Measurements from ENCODE around the gene NCK1.

Gene NCK1

DNA sequence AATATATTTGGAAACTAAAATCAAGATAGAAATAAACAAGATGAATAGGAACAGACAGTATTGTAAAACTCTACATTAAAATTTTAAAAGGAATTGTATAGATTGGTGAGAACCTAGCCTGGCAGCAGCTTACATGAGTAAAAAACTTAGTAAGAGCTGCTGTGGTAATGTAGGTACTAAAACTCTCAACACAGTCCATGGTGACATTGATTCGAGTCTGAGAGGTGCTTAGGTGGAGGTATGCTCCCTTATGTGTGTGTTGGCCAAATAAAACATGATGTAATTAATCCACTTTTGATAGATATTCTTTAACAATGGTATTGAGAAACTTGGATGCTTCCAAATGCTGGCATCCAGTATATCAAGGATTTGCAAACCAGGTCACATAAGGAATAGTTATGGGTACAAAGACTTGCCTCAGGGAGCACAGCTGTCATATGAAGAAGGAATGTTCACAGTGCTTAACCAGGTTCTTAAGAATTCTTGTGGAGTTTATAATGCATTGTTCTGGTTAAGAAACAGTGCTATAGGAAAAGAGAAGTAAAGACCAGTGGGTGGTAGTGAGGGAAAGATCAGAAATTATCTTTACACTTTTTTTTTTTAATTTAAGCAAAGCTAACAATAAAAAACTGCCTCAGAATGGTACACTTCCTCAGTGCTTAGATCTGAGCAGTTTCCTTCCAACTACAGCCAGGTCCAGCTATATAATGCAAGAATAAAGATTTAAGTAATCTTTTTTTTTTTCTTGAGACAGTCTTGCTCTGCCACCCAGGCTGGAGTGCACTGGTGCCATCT is 71.2 kb downstream of the NCK1 start:
- in situ Hi-C loops (cut with MboI; ENCODE audit: low pct_unique_long_range_greater_than_20kb, low sequenced_read_pairs), result no loop called here
- DNase-seq, result no peak

DNA sequence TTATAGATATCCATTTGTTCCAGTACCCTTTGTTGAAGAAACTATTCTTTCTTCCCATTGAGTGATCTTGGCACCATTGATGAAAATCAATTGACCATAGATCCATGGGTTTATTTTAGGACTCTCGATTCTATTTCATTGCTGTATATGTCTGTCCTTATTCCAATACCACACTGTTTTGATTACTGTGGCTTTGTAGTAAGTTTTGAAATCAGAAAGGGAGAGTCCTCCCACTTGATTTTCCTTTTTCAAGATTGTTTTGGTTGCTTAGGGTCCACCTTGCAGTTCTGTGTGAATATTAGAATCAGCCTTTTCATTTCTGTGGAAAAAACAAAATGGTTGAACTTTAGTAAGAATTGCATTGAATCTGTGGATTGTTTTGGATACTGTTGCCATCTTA is 75.2 kb downstream of the NCK1 start:
- DNase-seq, result no peak
- in situ Hi-C loops (cut with MboI; ENCODE audit: low pct_unique_long_range_greater_than_20kb, low sequenced_read_pairs), result no loop called here

DNA sequence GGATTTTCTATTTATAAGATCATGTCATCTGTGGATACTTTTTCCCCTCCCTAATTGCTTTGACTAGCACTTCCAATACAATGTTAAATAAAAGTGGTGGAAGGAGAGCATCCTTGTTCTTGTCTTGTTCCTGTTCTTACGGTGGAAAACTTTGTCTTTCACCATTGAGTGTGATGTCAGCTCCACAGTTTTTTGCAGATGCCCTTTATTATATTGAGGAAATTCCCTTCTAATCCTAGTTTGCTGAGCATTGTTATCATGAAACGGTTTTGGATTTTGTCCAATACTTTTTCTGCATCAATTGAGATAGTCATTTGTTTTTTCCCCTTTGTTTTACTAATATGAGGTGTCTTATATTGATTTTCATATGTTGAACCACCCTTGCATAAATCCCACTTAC is 75.8 kb downstream of the NCK1 start:
- in situ Hi-C loops (cut with MboI; ENCODE audit: low pct_unique_long_range_greater_than_20kb, low sequenced_read_pairs), result no loop called here
- no peak for DNase-seq

DNA sequence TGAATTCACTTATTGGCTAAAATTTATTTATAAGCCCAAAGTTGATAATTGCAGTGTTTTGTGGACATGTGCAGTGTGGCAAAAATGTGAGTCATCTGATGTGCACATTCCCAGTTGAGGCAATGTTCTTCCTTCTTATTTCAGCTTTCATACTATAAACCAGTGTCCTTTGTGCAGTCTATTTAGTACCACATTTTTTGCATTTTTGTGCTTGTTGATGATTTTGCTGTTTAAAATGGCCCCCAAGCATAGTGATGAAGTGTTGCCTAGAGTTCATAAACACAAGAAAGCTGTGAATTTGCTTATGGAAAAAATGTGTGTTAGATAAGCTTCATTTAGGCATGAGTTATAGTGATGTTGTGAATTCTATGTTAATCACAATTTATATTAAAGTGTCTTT is 76.3 kb downstream of the NCK1 start:
- in situ Hi-C loops (cut with MboI; ENCODE audit: low pct_unique_long_range_greater_than_20kb, low sequenced_read_pairs), result no loop called here
- DNase-seq, result no peak

- DNase-seq, result no peak
- in situ Hi-C loops (cut with MboI; ENCODE audit: low pct_unique_long_range_greater_than_20kb, low sequenced_read_pairs), result no loop called here
Observed at GRCh38 chr3:136939489-136939888, 77.5 kb downstream of the NCK1 start.

DNA sequence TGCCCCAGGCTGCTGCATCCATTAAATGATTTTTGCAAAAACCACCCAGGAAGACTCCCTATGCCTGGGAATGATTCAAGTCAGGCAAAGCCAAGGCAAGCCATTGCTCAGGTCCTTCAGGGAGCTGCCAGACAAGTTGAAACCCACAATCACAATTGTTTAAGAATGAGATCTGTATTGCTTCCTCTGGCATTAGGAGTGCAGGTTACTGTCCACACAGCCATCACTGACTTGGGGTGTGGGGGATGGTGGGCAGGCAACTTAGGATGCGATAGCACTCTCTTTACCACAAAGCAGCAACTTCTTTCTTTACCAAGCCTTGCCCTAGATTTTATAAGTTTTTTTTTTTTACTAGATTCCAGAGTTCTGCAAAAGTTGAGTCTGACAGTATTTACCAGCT is 80.8 kb downstream of the NCK1 start:
- no peak for DNase-seq
- in situ Hi-C loops (cut with MboI; ENCODE audit: low pct_unique_long_range_greater_than_20kb, low sequenced_read_pairs), result no loop called here

DNA sequence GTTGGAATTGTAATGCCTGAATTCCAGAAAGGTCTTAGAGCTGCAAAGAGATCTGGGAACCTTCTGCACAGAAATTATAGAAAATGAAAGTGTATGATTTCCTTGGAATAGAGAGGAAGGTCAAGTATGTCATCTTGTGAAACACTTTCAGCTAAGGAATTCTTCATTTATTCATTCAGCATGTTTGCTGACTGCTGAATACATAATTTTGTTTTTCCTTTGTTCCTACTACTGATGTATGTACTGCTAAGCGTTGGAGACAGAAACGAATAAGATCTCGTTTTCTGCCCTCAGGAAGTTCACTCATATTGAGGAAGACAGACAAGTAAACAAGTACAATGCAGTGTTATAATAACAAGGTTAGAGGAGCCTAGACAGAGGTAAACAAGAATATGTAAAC is 81.4 kb downstream of the NCK1 start:
- in situ Hi-C loops (cut with MboI; ENCODE audit: low pct_unique_long_range_greater_than_20kb, low sequenced_read_pairs), result no loop called here
- DNase-seq, result no peak

DNA sequence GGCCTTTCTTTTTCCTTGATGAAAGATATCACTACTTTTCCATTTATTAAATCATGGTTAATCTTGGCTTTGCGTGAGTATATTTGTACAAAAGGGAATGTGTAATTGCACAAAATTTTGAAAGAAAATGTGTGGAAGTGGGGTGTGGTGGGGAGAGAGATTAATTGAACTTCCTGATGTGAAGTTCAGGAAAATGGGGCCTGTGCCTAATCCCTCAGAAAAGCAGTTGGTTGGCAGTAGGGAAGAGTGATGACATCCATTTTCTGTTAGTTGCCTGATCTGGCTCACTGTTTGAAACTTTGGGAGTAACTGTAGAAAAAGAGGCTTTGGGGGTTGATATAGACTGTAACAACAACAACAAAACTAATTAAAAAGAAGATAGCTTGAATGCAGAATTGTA is 85.0 kb downstream of the NCK1 start:
- DNase-seq, result no peak
- in situ Hi-C loops (cut with MboI; ENCODE audit: low pct_unique_long_range_greater_than_20kb, low sequenced_read_pairs), result no loop called here

DNA sequence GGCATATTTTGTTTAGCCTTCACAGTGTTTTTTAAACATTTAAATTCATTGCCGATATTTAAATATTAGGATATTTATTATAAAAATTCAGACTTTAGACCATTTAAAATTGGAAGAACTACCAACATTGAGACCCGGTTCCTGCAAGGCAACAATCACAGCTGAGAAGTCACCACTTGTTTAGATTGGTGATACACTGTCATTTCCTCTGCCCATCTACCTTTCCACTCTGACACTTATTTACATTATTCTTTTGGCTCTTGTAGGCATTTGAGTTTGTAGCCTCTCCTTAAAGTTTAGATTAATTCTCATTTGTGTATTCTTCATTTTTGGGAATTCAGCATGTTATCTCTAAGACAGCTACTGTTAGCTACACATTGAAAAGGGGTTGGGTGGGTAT is 85.5 kb downstream of the NCK1 start:
- in situ Hi-C loops (cut with MboI; ENCODE audit: low pct_unique_long_range_greater_than_20kb, low sequenced_read_pairs), result no loop called here
- no peak for DNase-seq

GRCh38 chr3:136949146-136949545 is 87.1 kb downstream of the NCK1 start:
- DNase-seq, result no peak
- in situ Hi-C loops (cut with MboI; ENCODE audit: low pct_unique_long_range_greater_than_20kb, low sequenced_read_pairs), result no loop called here

- no peak for DNase-seq
- in situ Hi-C loops (cut with MboI; ENCODE audit: low pct_unique_long_range_greater_than_20kb, low sequenced_read_pairs), result no loop called here
Observed at GRCh38 chr3:136949708-136950107, 87.7 kb downstream of the NCK1 start.

DNA sequence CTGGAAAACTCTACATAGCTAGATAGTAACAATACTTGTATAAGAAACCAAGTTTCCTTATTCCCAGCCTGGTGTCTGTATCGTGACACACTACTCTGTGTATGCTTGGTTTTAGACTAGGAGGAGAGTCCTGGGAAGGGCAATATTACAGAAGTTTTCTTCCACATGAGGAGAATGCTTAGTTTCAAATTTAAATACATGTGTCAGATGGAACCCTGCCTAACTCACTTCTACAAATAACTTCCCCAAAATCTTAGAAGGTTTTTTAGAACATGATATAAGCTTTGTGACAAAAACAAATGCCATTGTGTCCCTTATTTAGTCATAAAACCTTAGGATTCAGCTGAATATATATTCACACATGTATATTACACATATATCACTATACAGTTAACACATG is 88.6 kb downstream of the NCK1 start:
- DNase-seq, result no peak
- in situ Hi-C loops (cut with MboI; ENCODE audit: low pct_unique_long_range_greater_than_20kb, low sequenced_read_pairs), result no loop called here

DNA sequence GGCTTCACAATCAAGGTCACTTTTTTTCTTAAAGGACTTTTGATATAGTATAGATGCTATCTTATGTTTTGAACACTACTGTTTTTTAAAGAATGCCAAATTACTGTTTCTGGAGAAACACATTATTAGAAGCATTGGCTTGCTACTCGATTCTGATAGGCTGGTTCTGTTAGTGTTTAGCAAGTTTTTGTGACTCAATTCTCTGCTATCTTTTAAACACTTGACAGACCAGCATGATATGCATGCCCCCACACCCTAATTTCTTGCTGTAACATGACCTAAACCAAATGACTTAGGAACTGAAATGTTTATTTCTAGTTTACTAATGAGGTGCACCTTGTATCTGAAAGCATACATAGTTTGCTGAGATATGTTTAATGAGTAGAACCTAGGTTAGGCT is 90.3 kb downstream of the NCK1 start:
- no peak for DNase-seq

GRCh38 chr3:136954251-136954650 is 92.2 kb downstream of the NCK1 start:
- in situ Hi-C loops (cut with MboI; ENCODE audit: low pct_unique_long_range_greater_than_20kb, low sequenced_read_pairs), result no loop called here
- no peak for DNase-seq

More for the DNA sequence above, 90.3 kb downstream of the NCK1 start:
- in situ Hi-C loops (cut with MboI; ENCODE audit: low pct_unique_long_range_greater_than_20kb, low sequenced_read_pairs), result no loop called here

GRCh38 chr3:136954980-136955780 is 93.2 kb downstream of the NCK1 start:
- DNase-seq, result no peak
- in situ Hi-C loops (cut with MboI; ENCODE audit: low pct_unique_long_range_greater_than_20kb, low sequenced_read_pairs), result no loop called here

GRCh38 chr3:136955813-136956212 is 93.8 kb downstream of the NCK1 start:
- in situ Hi-C loops (cut with MboI; ENCODE audit: low pct_unique_long_range_greater_than_20kb, low sequenced_read_pairs), result no loop called here

DNA sequence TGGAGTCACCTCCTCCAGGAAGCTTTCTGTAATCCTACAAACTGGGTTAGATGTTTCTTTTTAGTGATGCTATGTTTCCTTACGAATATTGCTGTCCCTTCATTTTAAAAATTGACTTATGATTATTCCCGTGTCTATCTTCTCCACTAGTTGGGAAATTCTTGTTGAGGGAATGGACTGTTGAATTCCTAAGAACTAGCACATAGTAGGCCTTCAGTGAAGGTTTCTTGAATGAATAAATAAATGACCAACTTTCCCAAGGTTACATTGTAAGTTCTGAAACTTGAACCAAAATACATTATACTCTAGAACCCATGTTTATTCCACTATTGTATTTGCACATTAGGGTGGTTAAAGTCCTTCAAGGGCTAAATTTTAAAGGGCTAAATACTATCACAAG is 95.0 kb downstream of the NCK1 start:
- in situ Hi-C loops (cut with MboI; ENCODE audit: low pct_unique_long_range_greater_than_20kb, low sequenced_read_pairs), result no loop called here
- DNase-seq, result no peak

More at GRCh38 chr3:136955813-136956212, 93.8 kb downstream of the NCK1 start:
- DNase-seq, result no peak

- no peak for DNase-seq
- in situ Hi-C loops (cut with MboI; ENCODE audit: low pct_unique_long_range_greater_than_20kb, low sequenced_read_pairs), result no loop called here
Observed at GRCh38 chr3:136957751-136958288, 95.8 kb downstream of the NCK1 start, which contains the start of gene IL20RB. Gene IL20RB (plus strand): TSS chr3:136957983. CDS start chr3:136958114, 131 bp downstream.

DNA sequence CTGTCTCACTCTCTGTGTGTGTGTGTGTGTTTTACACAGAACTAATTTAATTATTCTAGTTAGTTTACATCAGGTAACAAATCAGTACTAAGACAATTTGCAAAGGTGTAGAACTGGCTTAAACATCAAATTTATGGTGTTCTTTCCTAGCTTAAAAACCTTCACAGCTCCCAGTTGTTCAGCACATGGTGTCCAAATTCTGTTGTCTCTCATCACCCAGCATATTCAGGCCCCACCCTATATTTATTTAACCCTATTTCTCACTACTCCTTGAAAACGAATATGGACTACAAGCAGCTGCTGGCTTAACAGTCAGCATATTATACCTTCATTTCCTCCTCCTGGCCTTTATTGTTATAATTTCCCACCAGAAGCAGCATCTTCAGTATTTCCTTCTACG is 96.9 kb downstream of the NCK1 start:
- DNase-seq, result no peak
- in situ Hi-C loops (cut with MboI; ENCODE audit: low pct_unique_long_range_greater_than_20kb, low sequenced_read_pairs), result no loop called here

- in situ Hi-C loops (cut with MboI; ENCODE audit: low pct_unique_long_range_greater_than_20kb, low sequenced_read_pairs), result no loop called here
Observed at GRCh38 chr3:136959599-136959998, 97.6 kb downstream of the NCK1 start.

More at GRCh38 chr3:136959599-136959998, 97.6 kb downstream of the NCK1 start:
- no peak for DNase-seq

All from KBM-7 (cell line).